DMS153 (cell line): ENCODE results near the gene CC2D2B.
"Not testable (repeated sequence)": the region's sequence is repeated elsewhere in the genome, so short reads cannot be mapped to it uniquely, and the experiment has no call there.

Source experiments
- DNase-seq: peaks from one replicate; lab custom pipeline; 2025; lab: John Stamatoyannopoulos, UW

The CC2D2B gene

GRCh38 chr10:96023168-96023567 is 115.4 kb downstream of the CC2D2B start:
- no peak for DNase-seq

GRCh38 chr10:96025566-96025965 is 117.8 kb downstream of the CC2D2B start:
- DNase-seq: no peak

GRCh38 chr10:96034625-96035024 is 126.8 kb downstream of the CC2D2B start:
- DNase-seq: no peak

- no peak for DNase-seq
Observed at GRCh38 chr10:96038476-96039387, 131.0 kb downstream of the CC2D2B start.

- no peak for DNase-seq
Observed at GRCh38 chr10:96041146-96041545, 133.4 kb downstream of the CC2D2B start.

GRCh38 chr10:96043033-96043892 is 135.5 kb downstream of the CC2D2B start, which contains the start of gene CCNJ:
TSS of gene CCNJ (plus strand) at chr10:96043583. CDS start at chr10:96044394, 811 bp downstream.
- peak; percentile 69 for DNase-seq

- DNase-seq: no peak
Observed at GRCh38 chr10:96043893-96044715, 136.3 kb downstream of the CC2D2B start.

GRCh38 chr10:96044736-96045135 is 137.0 kb downstream of the CC2D2B start:
- DNase-seq: no peak

GRCh38 chr10:96046546-96046945 is 138.8 kb downstream of the CC2D2B start:
- no peak for DNase-seq

GRCh38 chr10:96047004-96047649 is 139.4 kb downstream of the CC2D2B start:
- DNase-seq: no peak

- DNase-seq: not testable (repeated sequence)
Observed at GRCh38 chr10:96047925-96048324, 140.2 kb downstream of the CC2D2B start.

GRCh38 chr10:96049340-96049739 is 141.6 kb downstream of the CC2D2B start:
- DNase-seq: no peak

- DNase-seq: no peak
Observed at GRCh38 chr10:96053985-96054384, 146.2 kb downstream of the CC2D2B start.

- no peak for DNase-seq
Observed at GRCh38 chr10:96056787-96057186, 149.0 kb downstream of the CC2D2B start.

GRCh38 chr10:96061232-96061631 is 153.5 kb downstream of the CC2D2B start:
- DNase-seq: no peak

GRCh38 chr10:96072674-96073073 is 164.9 kb downstream of the CC2D2B start:
- no peak for DNase-seq

- DNase-seq: no peak
Observed at GRCh38 chr10:96073722-96074121, 165.9 kb downstream of the CC2D2B start.

GRCh38 chr10:96074776-96075175 is 167.0 kb downstream of the CC2D2B start:
- DNase-seq: no peak

GRCh38 chr10:96075977-96076376 is 168.2 kb downstream of the CC2D2B start:
- no peak for DNase-seq

GRCh38 chr10:96077156-96077555 is 169.4 kb downstream of the CC2D2B start:
- no peak for DNase-seq

- DNase-seq: peak; percentile 5
Observed at GRCh38 chr10:96082153-96082552, 174.4 kb downstream of the CC2D2B start.
